Neutrophil (primary cell): ENCODE results near the gene S100A1.
"Not testable (repeated sequence)": the region's sequence is repeated elsewhere in the genome, so short reads cannot be mapped to it uniquely, and the experiment has no call there.

ENCODE experiments used
- H3K27ac ChIP-seq: fragments of 200-600 bp; sonication (generic); 2 replicates; pipeline ENCODE4 v1.5.1; 2016; ENCODE audit warnings: mild to moderate bottlenecking, moderate library complexity
- H3K27me3 ChIP-seq: fragments of 200-600 bp; sonication (generic); 2 replicates; pipeline ENCODE4 v1.6.0; 2016; ENCODE audit warnings: mild to moderate bottlenecking
- H3K36me3 ChIP-seq: fragments of 200-600 bp; sonication (generic); 2 replicates; pipeline ENCODE4 v1.5.1; 2017
- H3K4me1 ChIP-seq, 2 experiments: fragments of 200-600 bp in 1 of 2; sonication (generic) in 1 of 2; 1 replicate in 1 of 2; 2 replicates in 1 of 2; pipeline versions ENCODE4 v1.5.1 to v1.6.1; 2013 to 2016; ENCODE audit warnings: low read depth in 1 of 2, low read length in 1 of 2, mild to moderate bottlenecking in 1 of 2, moderate library complexity in 1 of 2; ENCODE audit not compliant: control insufficient read depth in 1 of 2, insufficient read depth in 1 of 2
- H3K4me3 ChIP-seq, 2 experiments: fragments of 200-600 bp in 1 of 2; sonication (generic) in 1 of 2; 1 replicate in 1 of 2; 2 replicates in 1 of 2; pipeline ENCODE4 v1.5.1; 2013 to 2016; ENCODE audit warnings: low read depth in 1 of 2, low read length in 1 of 2, mild to moderate bottlenecking in 1 of 2, moderate library complexity in 1 of 2
- H3K9me3 ChIP-seq: fragments of 200-600 bp; sonication (generic); 2 replicates; pipeline ENCODE4 v1.5.1; 2016
- CTCF ChIP-seq: fragments of 200-600 bp; sonication (generic); IDR thresholded peaks from 2 replicates; pipeline ENCODE4 v1.5.1; 2016; ENCODE audit warnings: antibody characterized with exemption

Gene S100A1

GRCh38 chr1:153659175-153659534, 30.9 kb downstream of the S100A1 start:
- Histone ChIP-seq H3K36me3 (peaks cover 30% of the 10 kb centered on the region), H3K4me1 (peaks cover 9 to 16% of the 10 kb centered on the region in 2 experiments), H3K4me3 (peak overlapping the region; percentile 73 to 86), H3K27me3 (no peaks in the 10 kb centered on the region), H3K9me3 (no peaks in the 10 kb centered on the region), H3K27ac (peak overlapping the region; percentile 93)
- TF ChIP-seq CTCF = no peak

DNA sequence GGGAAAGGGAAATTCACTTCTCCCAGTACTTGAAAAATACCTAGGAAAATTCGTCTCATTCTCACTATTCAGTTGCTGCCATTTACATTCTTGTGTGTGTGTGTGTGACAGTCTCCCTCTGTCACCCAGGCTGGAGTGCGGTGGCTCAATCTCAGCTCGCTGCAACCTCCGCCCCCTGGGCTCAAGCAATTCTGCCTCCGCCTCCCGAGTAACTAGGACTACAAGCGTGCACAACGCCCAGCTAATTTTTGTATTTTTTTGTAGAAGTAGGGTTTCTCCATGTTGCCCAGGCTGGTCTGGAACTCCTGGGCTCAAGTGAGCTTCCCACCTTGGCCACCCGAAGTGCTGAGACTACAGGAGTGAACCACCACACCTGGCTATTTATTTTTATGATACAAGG, 31.4 kb downstream of the S100A1 start:
- no peak for TF ChIP-seq CTCF
- Histone ChIP-seq H3K36me3 (peaks cover 35% of the 10 kb centered on the region), H3K27me3 (no peaks in the 10 kb centered on the region), H3K27ac (peak overlapping the region; percentile 93), H3K4me3 (peak overlapping the region in 1 of 2 experiments; percentile 73), H3K4me1 (peaks cover 9 to 16% of the 10 kb centered on the region in 2 experiments), H3K9me3 (no peaks in the 10 kb centered on the region)

DNA sequence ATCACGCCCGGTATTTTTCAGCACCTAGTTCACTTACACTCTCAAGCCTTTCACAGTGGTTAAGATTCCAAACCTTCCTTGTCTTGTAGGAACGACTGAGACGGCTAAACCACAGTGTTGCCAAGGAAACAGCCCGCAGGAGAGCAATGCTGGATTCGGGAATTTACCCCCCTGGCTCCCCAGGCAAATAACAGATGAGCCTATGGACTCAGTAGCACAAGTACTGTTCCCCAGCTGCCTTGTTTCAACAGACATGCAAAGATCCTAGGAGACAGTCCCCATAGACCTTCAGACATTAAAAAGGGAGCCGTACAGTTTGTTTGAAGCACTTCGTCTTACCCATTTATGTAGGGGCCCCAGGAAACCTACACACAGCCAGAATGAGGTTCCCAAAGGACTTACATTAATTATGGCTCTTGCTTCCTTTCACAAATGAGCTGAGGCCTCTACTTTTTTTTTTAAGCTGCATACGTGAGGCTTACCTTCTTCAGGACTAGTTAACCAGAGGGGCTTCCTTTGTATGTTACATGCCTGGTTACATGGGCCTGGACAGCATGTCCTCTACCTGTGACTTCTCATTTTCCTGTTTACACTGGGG, 33.0 kb downstream of the S100A1 start:
- Histone ChIP-seq H3K4me3 (no peak overlapping the region), H3K9me3 (no peaks in the 10 kb centered on the region), H3K4me1 (peaks cover 9 to 16% of the 10 kb centered on the region in 2 experiments), H3K27ac (peak overlapping the region; percentile 29), H3K36me3 (peaks cover 48% of the 10 kb centered on the region), H3K27me3 (no peaks in the 10 kb centered on the region)
- TF ChIP-seq CTCF = no peak

DNA sequence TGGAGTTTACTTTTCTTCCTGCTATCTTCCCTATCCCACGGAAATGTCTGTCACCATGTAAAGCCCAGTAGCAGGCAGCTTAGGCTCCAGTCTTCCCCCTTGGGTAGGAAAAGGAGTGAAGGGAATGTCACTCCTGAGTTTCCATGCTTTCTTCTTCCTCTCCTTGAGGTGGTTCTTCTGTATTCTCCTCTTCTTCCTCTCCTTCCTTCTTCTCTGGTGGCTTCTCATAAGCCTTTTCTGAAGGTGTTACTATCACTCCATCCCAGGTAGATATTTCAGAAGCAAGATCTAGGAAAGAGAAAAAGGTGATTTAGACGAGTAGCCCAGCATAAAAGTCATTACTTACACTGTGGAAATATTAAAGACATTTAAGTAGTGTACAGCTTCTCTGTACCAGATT, 34.0 kb downstream of the S100A1 start:
- peak overlapping the region; percentile 32 for H3K27ac ChIP-seq
- no peaks in the 10 kb centered on the region for H3K27me3 ChIP-seq
- peaks cover 9 to 16% of the 10 kb centered on the region in 2 experiments for H3K4me1 ChIP-seq
- H3K9me3 ChIP-seq = no peaks in the 10 kb centered on the region
- peaks cover 59% of the 10 kb centered on the region for H3K36me3 ChIP-seq
- H3K4me3 ChIP-seq = no peak overlapping the region
- no peak for TF ChIP-seq CTCF

GRCh38 chr1:153663211-153663610, 35.0 kb downstream of the S100A1 start:
- Histone ChIP-seq H3K9me3 (no peaks in the 10 kb centered on the region), H3K36me3 (peaks cover 65% of the 10 kb centered on the region), H3K4me1 (peaks cover 9 to 10% of the 10 kb centered on the region in 2 experiments), H3K27ac (peak overlapping the region; percentile 32), H3K27me3 (no peaks in the 10 kb centered on the region), H3K4me3 (no peak overlapping the region)
- no peak for TF ChIP-seq CTCF

GRCh38 chr1:153667439-153667838, 39.2 kb downstream of the S100A1 start:
- Histone ChIP-seq H3K4me1 (peaks cover 18 to 19% of the 10 kb centered on the region in 2 experiments), H3K4me3 (no peak overlapping the region), H3K36me3 (peaks cover 49% of the 10 kb centered on the region), H3K27ac (no peak overlapping the region), H3K27me3 (no peaks in the 10 kb centered on the region), H3K9me3 (no peaks in the 10 kb centered on the region)
- no peak for TF ChIP-seq CTCF

DNA sequence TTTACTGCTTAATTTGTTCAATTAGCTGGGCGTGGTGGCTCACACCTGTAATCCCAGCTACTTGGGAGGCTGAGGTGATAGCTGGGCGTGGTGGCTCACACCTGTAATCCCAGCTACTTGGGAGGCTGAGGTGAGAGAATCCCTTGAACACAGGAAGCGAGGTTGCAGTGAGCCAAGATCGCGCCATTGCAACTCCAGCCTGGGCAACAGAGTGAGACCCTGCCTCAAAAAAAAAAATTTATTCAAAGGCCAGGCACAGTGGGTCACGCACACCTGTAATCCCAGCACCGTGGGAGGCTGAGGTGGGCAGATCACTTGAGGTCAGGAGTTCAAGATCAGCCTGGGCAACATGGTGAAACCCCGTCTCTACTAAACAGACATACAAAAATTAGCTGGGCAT, 40.4 kb downstream of the S100A1 start:
- not testable (repeated sequence) for H3K27me3 ChIP-seq, H3K9me3 ChIP-seq, H3K27ac ChIP-seq, H3K4me3 ChIP-seq
- Histone ChIP-seq H3K36me3 (peaks cover 41% of the 10 kb centered on the region), H3K4me1 (peaks cover 18 to 19% of the 10 kb centered on the region in 2 experiments)
